Activated T-helper 1 cell treated with Interleukin-2 at 50 U/mL for 16 hours (primary cell): ENCODE results near the gene CCDC144A.
"Not testable (repeated sequence)": the region's sequence is repeated elsewhere in the genome, so short reads cannot be mapped to it uniquely, and the experiment has no call there.

Source experiments
- DNase-seq: peaks from one replicate; pipeline ENCODE4 v3.0.0-alpha.2; 2020; ENCODE audit warnings: low read depth

Gene CCDC144A, protein sequence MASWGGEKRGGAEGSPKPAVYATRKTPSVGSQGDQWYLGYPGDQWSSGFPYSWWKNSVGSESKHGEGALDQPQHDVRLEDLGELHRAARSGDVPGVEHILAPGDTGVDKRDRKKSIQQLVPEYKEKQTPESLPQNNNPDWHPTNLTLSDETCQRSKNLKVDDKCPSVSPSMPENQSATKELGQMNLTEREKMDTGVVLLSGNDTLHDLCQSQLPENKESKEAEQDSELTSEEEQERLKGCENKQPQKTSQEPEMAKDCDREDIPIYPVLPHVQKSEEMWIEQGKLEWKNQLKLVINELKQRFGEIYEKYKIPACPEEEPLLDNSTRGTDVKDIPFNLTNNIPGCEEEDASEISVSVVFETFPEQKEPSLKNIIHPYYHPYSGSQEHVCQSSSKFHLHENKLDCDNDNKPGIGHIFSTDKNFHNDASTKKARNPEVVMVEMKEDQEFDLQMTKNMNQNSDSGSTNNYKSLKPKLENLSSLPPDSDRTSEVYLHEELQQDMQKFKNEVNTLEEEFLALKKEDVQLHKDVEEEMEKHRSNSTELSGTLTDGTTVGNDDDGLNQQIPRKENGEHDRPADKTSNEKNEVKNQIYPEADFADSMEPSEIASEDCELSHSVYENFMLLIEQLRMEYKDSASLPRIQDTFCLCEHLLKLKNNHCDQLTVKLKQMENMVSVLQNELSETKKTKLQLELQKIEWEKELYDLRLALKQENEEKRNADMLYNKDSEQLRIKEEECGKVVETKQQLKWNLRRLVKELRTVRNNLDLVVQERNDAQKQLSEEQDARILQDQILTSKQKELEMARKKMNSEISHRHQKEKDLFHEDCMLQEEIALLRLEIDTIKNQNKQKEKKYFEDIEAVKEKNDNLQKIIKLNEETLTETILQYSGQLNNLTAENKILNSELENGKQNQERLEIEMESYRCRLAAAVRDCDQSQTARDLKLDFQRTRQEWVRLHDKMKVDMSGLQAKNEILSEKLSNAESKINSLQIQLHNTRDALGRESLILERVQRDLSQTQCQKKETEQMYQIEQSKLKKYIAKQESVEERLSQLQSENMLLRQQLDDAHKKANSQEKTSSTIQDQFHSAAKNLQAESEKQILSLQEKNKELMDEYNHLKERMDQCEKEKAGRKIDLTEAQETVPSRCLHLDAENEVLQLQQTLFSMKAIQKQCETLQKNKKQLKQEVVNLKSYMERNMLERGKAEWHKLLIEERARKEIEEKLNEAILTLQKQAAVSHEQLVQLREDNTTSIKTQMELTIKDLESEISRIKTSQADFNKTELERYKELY (N-terminal part only)

DNA sequence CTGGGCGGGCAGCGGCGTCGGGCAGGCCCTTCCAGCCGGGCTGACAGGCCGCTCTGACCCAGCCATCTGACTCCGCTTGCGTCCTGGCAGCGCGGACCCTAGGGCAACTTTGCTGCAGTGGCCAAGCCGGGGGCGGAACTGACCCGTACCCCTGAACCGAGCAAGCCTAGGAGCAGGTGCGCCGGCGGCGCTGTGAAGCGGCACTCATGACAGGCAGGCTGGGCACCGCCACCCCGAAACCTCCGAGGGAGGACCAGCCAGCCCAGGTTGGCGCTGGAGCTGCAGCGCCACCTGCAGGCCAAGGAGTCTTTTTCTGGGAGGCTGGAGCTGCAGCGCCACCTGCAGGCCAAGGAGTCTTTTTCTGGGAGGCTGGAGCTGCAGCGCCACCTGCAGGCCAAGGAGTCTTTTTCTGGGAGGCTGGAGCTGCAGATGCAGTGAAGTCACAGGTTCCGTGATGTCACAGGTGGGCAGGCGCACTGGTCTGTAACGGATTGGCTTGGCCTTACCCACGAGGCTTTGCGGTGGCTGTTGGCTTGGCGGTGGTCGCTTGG, at the start of gene CCDC144A:
Gene CCDC144A (plus strand): TSS at position 511 of the 551 bp plus-strand sequence. CDS start 160 bp downstream, outside the sequence.
- DNase-seq, result peak; percentile 10

DNA sequence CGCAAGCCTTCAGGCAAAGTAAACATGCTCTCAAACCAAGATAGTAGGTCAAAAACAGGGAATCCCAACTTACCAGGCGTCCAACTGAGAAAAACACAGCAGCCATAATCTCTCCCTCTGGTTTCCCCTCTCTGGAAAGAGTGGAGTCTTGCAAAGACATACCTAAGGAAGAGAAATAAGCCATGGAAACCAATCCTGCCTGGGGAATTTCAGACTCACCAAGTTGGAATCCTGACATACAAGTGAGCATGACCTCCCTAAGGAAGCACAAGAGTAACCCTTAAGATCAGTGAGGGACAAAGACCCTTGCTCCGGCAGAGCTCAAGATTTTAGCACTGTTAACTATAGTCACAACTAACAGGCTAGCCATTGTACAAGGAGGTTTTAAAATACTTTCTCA, 40.5 kb upstream of the CCDC144A start:
- no peak for DNase-seq

DNA sequence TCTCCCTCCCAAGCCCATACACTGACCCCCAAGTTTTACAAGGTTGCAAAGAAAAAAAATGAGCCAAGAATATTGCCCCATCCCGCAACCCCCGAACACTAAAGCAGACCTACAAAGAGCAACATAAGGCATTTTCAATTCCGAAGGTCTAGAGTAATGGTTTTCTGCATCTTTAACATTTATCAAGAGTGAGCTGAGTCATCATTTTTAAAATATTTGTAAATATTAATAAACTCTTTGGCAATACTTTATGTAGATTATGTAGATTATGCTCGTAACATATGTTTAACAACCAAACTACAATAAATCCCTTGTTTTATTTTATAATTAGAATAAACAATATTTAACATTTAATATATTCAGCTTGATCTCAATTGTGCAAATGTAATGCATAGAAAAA, 37.8 kb upstream of the CCDC144A start:
- DNase-seq, result no peak

DNA sequence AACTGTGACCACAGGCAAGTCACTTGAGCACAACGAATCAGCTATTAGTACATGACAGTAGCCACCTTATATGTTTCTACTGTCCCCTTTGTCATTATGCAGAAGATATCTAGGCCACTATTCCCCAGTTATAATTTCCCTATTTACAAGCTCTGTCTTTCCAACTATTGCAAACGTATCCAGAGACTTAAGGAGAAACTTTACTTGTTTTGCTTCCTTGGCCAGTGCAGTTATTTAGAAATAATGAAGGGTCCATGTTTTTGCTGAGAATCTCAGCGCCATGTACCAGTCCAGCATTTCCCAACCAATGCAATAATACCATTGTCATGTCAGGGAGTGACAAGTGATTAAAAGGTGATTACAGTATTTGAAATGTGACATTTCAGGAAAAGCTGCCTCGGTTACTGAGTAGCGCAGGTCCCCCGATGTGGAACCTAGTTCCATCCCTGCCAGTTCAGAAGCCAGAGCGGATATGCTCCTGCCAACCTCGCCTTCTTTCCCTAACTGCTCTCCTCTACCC, 37.1 kb upstream of the CCDC144A start:
- no peak for DNase-seq

DNA sequence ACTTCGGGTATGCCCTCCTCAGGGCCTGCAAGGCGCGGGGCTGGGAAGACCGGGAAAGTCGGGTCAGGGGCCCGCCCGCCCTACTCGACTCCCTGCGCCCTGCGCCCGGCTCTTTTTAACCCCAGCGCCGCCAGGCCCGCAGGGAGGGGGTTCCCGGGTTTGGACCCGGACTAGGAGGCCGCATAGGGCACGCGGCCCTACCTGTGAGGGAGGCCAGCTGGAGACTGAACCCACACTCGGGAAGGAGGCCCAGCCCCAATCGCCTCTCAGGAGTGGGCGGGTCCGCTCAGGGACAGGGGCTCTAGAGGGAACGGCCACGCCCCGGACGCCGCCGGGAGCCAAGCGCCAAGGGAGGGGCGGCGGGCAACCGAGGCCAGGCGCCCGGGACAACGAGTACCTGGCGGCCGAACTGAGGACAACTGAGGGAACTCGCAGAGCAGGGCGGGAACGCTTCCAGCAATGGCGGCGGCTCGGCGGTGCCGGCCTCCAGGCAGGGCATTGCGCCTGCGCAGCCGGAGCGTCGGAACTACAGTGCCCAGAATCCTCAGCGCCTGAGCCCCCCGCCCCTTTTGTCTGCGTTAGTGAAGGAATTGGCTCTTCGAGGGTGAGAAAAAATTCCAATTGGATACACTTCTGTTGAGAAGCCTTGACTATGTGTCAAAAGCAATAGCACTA, 36.5 kb upstream of the CCDC144A start, which contains the start of gene ZNF624:
Gene ZNF624 (minus strand): TSS at position 484 of the 675 bp plus-strand sequence.
- DNase-seq, result peak; percentile 77

DNA sequence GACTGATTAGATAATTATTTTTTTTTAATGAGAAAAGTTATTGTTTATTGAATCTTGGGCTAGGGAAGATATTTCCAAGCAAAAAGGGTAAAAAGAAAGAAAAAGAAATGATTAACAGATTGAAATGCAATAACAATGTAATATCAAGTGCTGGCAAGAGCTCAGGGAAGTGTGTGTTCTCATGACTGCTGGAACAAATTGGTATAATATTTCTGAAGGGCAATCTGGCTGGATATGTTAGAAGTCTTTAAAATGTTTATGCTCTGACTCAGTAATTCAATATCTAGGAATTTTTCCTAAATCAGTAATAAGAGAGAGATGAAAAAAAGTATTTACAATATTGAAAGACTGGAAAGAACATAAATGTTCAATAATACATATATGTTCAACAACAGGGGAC, 28.8 kb upstream of the CCDC144A start:
- no peak for DNase-seq

DNA sequence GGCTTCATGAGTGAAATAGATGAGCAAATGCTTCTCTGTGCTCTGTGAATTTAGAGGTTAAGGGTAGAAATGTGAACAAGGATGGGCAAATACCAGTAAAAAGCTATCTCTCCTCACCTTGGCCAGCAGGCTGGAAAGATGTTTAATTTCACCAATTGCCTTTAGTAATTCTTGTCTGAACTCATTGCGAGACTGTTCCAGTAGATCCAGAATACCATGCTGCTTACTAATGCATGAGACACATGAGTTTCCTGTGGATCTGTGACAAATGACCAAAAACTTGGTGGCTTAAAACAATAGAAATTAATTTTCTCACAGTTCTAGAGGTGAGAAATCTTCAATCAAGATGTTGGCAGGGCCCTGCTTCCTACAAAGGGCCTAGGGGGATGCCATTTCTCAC, 27.1 kb upstream of the CCDC144A start:
- no peak for DNase-seq

DNA sequence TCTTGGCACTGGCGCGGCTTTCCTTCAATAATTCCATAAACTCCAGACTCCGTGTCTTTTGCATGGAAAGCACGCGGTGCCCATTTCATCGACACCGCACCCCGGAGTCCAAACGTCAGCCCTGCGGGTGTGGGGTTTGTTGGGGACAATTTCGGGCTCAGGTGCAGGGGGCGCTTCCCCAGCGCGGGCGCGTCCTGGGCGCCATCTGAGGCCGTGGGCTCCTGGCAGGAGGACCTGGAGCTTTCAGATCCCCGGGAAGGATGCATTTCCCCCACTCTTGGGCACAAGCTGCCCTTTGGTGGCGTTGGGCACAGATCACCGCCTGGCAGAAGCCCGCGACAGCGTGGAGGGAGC, 23.5 kb upstream of the CCDC144A start:
- DNase-seq, result not testable (repeated sequence)

DNA sequence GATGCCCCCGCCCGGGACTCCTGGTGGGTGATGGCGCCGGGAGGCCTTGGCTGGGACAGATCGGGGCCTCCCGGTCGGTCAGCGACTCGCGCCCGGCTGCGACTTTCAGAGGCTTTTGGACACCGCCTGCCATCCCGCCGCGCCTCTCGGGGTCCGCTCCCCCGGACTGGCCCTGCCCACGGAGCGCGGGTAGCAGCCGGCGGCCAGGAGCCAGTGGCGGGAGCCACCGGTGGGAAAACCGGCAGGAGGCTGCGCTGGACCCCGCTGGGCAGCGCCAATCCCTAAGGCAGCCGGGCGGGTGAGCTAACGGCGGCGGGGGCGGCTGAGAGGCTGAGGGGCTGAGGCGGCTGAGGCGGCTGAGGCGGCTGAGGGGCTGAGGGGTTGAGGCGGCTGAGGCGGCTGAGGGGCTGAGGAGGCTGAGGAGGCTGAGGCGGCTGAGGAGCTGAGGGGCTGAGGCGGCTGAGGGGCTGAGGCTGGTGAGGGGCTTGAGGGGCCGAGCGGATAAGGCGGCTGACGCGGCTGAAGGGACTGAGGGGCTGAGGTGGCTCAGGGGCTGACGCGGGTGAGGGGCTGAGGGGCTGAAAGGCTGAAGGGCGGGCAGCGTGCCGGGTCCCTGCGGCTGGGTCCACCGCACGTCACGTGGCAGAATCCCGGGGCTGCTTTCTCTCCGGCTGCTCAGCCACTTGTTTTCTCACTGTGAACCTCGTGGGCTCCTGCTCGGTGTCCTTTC, 23.0 kb upstream of the CCDC144A start:
- DNase-seq, result not testable (repeated sequence)

DNA sequence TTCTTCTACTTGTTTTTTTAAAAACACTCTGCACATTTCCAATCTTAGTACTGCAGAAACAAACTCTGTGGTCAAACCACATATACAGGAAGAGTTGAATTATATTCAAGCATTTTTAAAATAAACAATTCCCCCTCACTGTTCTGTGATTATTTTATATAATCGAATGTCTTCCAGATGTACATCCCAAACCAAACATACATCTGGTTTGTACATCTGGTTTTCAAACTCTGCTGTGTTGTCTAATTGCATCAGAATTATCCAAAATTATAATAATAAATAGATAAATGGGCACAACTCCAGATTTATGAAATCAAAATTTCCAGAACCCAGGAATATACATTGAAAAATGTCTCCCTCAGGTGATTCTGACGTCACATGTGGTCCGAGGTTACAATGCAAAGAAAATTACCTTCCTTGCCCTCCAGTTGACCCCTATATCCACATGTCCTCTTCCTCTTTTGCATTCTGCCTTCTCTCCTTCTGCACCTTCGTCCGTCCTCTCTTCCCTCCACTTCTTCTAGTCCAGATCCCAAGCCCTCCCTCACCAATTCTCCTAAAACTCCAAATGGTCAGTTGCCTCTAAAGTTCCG, 13.3 kb upstream of the CCDC144A start:
- DNase-seq, result no peak

DNA sequence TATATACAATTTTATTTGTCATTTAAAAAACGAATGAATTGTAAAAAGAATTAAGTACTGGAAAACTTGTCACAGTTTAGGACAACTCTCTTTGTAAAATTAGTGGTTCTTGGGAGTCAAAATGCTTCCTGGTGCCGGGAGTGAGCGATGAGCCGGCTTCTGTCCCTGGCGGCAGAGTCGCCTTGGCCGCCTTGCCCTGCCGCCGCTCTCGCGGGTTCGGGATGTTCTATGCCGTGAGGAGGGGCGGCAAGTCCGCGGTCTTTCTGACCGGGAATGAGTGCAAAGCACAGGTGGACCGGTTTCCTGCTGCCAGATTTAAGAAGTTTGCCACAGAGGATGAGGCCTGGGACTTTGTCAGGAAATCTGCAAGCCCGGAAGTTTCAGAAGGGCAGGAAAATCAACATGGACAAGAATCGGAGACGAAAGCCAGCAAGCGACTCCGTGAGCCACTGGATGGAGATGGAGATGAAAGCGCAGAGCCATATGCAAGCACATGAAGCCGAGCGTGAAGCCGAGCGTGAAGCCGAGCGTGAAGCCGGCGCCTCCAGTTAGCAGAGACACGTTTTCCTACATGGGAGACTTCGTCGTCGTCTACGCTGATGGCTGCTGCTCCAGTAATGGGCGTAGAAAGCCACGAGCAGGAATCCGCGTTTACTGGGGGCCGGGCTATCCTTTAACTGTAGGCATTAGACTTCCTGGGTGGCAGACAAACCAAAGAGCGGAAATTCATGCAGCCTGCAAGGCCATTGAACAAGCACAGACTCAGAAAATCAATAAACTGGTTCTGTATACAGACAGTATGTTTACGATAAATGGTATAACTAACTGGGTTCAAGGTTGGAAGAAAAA, 6.5 kb upstream of the CCDC144A start:
- DNase-seq, result not testable (repeated sequence)

DNA sequence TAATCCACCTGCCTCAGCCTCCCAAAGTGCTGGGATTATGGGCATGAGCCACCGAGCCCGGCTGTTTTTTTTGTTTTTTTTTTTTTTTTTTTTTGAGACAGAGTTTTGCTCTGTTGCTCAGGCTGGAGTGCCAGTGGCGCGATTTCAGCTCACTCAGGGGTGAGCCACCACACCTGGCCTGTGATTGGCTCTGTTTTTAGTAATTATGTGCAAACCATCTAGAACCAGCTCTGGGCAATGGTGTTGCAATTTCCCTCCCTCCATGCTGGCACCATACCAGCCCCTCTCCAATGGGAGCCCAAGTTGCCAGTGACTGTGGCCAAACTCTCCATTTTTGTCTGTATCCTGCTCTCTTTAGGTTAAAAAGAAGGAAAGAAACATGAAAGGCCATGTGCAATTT, 4.0 kb upstream of the CCDC144A start:
- not testable (repeated sequence) for DNase-seq

DNA sequence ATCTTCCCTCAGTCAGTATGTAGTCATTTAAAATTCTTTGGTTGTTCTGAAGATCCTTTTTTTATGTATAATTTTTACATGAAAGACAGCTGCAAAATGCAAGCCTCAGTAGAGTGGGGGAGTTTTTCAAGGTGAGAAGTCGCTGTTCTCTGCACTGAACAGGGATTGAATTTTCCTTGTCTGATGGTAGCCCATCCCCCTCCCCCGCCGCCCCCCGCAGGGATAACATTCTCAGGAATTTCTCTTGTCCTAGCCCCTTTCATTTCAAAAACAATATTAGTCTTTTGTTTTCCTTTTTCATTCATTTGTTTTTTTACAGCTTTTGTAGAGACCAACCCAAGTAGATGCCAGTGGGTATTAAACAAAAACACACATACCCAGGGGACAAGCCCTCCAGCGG, 2.9 kb upstream of the CCDC144A start:
- DNase-seq, result not testable (repeated sequence)

DNA sequence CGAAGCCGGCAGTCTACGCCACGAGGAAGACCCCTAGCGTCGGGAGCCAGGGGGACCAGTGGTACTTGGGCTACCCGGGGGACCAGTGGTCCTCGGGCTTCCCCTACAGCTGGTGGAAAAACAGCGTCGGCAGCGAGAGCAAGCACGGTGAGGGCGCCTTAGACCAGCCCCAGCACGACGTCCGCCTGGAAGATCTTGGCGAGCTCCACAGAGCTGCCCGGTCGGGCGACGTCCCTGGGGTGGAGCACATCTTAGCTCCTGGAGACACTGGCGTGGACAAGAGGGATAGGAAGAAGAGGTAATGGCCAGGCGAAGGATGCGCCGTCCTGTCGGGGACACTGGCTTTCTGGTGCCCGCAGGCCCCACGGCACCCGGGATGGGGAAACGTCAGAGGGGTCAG, 406 bp downstream of the CCDC144A start:
- DNase-seq, result not testable (repeated sequence)

DNA sequence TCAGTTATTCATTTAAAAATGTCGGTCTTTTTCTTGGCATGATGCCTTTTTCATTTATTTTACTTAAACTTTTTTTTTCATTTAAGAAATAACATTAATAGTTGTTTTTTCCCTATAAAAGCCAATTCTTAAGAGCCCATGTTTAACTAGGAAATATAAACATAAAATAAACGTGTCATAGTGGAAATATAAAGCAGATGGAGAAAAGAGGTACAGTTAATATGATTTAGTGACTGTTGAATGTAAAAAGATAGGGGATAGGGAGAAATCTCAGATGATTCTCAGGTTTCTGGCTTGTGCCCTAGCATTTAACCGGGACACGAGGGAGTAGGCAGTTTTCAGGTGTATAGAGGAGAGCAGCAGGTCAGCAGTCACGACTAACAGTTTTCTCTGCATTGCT, 7.6 kb downstream of the CCDC144A start:
- DNase-seq, result not testable (repeated sequence)

DNA sequence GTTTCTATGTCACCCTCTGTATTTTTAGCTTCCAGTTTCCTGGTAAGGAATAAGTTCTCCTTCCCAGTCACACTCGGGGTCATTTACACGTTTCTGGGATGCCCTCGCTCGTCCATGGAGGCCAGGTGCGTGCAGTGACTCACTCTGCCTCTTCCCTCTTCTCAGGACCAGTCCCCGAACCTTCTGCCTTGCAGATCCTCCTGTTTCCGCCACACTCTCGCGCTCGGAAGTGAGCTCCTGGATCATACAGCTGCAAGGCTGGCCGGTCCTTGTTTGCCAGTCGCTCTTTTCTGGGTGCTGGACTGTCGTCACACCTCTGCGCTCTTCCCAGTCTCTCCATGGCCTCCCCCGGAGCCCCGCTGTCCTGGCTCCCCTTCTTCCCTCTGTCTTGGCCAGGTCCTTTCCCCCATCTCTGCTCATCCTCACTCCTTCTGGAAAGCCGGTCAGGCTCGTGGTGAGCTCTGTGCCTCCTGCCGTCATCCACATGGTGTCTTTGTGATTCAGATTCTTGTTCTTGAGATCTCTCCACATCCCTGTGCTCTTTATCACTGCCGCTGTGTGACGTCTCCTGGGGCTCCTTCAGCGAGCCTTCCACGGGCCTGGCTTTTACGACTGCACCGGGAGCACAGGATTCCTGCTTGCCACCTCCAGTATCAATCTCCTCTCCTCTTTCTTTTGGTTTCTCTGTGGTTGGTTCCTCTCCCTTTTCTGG, 55.6 kb downstream of the CCDC144A start:
- not testable (repeated sequence) for DNase-seq

DNA sequence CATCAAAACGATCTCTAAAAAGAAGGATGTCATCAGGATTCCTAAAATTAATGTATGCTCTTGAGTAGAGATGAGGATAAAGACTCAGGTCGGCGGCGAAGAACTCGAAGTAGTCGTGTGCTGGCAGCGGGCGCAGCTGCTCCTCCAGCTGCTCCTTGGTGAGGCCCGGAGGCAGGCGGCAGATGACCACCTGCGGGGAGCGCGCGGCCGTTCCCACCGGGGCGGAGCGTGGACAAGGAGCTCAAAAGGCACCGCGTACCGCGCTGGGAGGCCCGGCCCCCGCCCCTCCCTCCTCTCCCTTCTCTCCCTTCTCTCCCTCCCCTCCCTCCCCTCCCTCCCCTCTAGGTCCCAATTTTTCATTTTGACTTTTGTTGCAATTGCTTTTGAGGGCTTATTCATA, 56.5 kb downstream of the CCDC144A start:
- DNase-seq, result not testable (repeated sequence)

DNA sequence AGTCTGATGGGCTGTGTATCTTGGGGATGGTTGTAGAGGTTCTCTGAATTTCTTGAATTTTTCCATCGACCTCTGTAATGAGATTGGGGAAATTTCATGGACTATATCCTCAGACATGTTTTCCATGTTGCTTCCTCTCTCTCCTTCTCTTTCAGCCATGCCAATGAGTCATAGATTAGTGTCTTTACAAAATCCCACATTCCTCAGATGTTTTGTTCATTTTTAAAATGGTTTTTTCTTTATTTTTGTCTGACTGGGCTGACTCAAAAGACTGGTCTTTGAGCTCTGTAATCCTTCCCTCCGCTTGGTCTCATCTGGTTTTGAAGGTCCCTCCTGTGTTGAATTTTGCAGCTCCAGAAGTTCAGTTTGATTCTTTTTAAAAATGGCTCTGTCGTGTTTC, 60.5 kb downstream of the CCDC144A start:
- DNase-seq, result not testable (repeated sequence)
